ENCODE measurements around the gene RPL21. TPM values are rescaled to one million over a fixed set of nuclear protein-coding genes. Genes with fewer than 3 reads are reported as not detected.
"Not testable (repeated sequence)": the region's sequence is repeated elsewhere in the genome, so short reads cannot be mapped to it uniquely, and the experiment has no call there.

Gene RPL21
- polyA plus RNA-seq, 1 experiment: 771 TPM

DNA sequence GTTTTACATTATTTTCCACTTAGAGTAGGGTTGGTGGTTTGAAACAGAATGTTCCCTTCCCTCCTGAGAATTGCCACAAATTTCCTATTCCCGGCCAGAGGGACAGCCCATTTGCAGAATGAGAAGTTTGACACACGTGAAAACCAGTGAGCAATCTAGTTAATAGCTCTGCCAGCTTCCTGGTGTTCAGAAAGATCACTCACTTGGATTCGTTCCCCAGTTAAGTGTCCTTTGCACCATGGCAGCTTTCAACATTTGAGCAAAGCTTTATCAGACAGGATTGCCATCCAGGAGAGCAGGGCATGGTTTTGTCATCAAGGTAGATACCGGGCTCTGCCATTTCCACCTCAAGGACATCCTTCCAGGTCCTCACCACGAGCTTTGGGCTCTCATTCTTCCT lies 47.5 kb downstream of the RPL21 start:
- POLR2A ChIA-PET: no interaction called here
- Histone ChIP-seq H3K4me3 (ENCODE audit: low read depth, low read length) (no peak overlapping the region), H3K27me3 (ENCODE audit: control insufficient read depth, insufficient read depth, low read length) (peaks cover 8% of the 10 kb centered on the region), H3K36me3 (ENCODE audit: control insufficient read depth, insufficient read depth, low read length) (no peaks in the 10 kb centered on the region)
- TF ChIP-seq, protein P1, sequence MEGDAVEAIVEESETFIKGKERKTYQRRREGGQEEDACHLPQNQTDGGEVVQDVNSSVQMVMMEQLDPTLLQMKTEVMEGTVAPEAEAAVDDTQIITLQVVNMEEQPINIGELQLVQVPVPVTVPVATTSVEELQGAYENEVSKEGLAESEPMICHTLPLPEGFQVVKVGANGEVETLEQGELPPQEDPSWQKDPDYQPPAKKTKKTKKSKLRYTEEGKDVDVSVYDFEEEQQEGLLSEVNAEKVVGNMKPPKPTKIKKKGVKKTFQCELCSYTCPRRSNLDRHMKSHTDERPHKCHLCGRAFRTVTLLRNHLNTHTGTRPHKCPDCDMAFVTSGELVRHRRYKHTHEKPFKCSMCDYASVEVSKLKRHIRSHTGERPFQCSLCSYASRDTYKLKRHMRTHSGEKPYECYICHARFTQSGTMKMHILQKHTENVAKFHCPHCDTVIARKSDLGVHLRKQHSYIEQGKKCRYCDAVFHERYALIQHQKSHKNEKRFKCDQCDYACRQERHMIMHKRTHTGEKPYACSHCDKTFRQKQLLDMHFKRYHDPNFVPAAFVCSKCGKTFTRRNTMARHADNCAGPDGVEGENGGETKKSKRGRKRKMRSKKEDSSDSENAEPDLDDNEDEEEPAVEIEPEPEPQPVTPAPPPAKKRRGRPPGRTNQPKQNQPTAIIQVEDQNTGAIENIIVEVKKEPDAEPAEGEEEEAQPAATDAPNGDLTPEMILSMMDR (IDR thresholded peaks at IDR 0.05; ENCODE audit: insufficient read depth, low read depth, low read length): no peak
- DNase-seq (ENCODE audit: low read depth): no peak
- CTCF ChIA-PET: interaction anchor here (0.6 to 1.2 kb wide), 2 partner anchors 34 to 62 kb away, joined by 3 to 4 read pairs; no protein-coding TSS in a partner anchor

DNA sequence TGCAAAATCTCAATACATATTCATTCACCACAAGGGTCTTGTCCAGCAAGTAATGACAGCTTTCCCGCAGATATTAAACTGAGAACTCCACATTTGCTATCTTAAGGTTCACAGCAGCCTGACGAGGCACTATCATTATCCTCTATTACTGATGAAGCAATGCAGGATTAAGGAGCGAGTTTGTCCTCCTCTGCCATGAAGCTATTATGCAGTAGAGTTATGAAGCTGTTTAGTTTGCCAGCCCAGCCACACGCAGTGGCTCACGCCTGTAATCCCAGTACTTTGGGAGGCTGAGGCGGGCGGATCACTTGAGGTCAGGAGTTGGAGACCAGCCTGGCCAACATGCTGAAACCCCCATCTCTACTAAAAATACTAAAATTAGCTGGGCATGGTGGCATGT lies 49.0 kb downstream of the RPL21 start:
- CTCF ChIA-PET: interaction anchor here (0.6 to 1.0 kb wide), 4 partner anchors 9 to 596 kb away, joined by 3 read pairs; no protein-coding TSS in a partner anchor
- H3K36me3 ChIP-seq (ENCODE audit: control insufficient read depth, insufficient read depth, low read length); H3K27me3 ChIP-seq (ENCODE audit: control insufficient read depth, insufficient read depth, low read length); DNase-seq (ENCODE audit: low read depth); H3K4me3 ChIP-seq (ENCODE audit: low read depth, low read length); POLR2A ChIA-PET: not testable (repeated sequence)

DNA sequence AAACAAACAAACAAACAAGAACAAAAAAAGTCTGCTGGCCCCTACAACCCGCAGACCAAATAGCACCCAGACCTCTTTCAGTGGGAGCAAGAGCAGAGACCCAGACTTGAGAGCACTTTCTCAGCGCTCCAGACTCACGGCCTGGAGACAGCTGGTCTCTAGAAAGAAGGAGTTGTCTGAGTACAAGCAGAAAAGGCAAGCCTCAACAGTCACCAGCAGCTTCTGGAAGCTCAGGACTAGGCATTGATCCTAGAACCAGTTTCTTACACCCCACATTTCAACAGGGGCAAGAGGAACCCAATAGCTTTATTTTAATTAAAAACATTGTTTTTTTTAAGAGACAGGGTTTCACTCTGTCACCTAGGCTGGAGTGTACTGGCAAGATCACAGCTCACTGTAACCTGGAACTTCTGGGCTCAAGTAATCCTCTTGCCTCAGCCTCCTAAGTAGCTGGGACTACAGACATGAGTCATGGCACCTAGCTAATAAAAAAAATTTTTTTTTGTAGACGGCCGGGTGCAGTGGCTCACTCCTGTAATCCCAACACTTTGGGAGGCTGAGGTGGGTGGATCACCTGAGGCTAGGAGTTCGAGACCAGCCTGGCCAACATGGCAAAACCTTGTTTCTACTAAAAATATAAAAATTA lies 49.7 kb downstream of the RPL21 start:
- no peak for DNase-seq (ENCODE audit: low read depth)
- ChIA-PET CTCF (interaction anchor here (1.0 kb wide), 2 partner anchors 10 to 17 kb away, joined by 3 read pairs; no protein-coding TSS in a partner anchor), POLR2A (no interaction called here)
- Histone ChIP-seq H3K36me3 (ENCODE audit: control insufficient read depth, insufficient read depth, low read length) (no peaks in the 10 kb centered on the region), H3K27me3 (ENCODE audit: control insufficient read depth, insufficient read depth, low read length) (peaks cover 8% of the 10 kb centered on the region), H3K4me3 (ENCODE audit: low read depth, low read length) (no peak overlapping the region)
- TF ChIP-seq, protein P1 (IDR thresholded peaks at IDR 0.05; ENCODE audit: insufficient read depth, low read depth, low read length): no peak

DNA sequence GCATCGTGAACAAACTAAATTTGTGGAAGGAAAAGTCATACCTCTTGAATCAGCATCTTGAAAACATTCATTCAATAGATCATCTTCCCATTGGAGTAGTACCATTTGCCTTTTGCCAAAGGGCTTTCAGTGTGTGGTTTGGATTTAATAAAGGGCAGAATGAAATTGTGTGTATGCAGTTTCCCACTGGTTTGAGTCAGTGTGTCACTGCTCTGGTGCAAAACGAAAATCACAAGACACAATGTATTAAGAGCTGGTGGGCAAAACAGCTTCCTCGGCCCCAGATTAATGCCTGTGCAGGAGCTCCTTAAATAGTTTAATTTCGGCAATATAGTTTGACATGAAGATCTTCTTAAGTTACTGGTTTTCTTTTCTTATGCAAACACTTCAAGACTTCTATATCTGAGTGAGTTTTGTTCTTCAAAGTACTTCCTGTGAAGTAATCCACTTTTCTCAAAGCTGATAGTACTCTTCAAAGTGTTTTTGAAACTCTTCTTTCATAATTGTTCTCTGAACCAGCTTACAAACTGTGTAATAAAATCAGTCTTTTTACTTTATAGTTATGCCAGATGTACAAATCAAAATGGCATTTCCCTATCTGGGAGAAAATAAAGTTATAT lies 51.4 kb downstream of the RPL21 start:
- Histone ChIP-seq H3K27me3 (ENCODE audit: control insufficient read depth, insufficient read depth, low read length) (peaks cover 8% of the 10 kb centered on the region), H3K36me3 (ENCODE audit: control insufficient read depth, insufficient read depth, low read length) (no peaks in the 10 kb centered on the region), H3K4me3 (ENCODE audit: low read depth, low read length) (no peak overlapping the region)
- TF ChIP-seq, protein P1 (IDR thresholded peaks at IDR 0.05; ENCODE audit: insufficient read depth, low read depth, low read length): no peak
- DNase-seq (ENCODE audit: low read depth): no peak
- POLR2A ChIA-PET: no interaction called here
- CTCF ChIA-PET: interaction anchor here (1.4 kb wide), 1 partner anchor 10 kb away, joined by 4 read pairs; no protein-coding TSS in a partner anchor

DNA sequence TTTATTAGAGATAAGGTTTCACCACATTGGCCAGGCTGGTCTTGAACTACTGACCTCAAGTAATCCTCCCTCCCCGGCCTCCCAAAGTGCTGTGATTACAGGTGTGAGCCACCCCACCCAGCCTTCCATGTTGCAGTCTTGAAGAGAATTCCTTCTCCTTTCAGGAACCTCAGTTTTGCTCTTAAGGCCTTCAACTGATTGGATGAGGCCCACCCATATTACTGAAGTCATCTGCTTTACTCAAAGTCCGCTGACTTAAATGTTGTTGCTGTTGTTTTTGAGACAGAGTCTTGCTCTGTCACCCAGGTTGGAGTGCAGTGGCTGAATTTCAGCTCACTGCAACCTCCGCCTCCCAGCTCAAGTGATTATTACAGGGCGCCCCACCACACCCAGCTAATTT lies 52.7 kb downstream of the RPL21 start:
- CTCF ChIA-PET: interaction anchor here (1.4 kb wide), 1 partner anchor 12 kb away, joined by 4 read pairs; no protein-coding TSS in a partner anchor

More for the DNA sequence above, 52.7 kb downstream of the RPL21 start:
- POLR2A ChIA-PET: no interaction called here
- Histone ChIP-seq H3K4me3 (ENCODE audit: low read depth, low read length) (no peak overlapping the region), H3K27me3 (ENCODE audit: control insufficient read depth, insufficient read depth, low read length) (peaks cover 5% of the 10 kb centered on the region; the same call in 1 of the 2 replicates), H3K36me3 (ENCODE audit: control insufficient read depth, insufficient read depth, low read length) (no peaks in the 10 kb centered on the region)
- DNase-seq (ENCODE audit: low read depth): no peak
- TF ChIP-seq, protein P1 (IDR thresholded peaks at IDR 0.05; ENCODE audit: insufficient read depth, low read depth, low read length): no peak

Measured in BJ (cell line).